Measurements from ENCODE around the gene RHPN2.
"Not testable (repeated sequence)": the region's sequence is repeated elsewhere in the genome, so short reads cannot be mapped to it uniquely, and the experiment has no call there.

RHPN2 gene

GRCh38 chr19:33047422-33047821, 17.3 kb downstream of the RHPN2 start:
- H3K4me3 ChIP-seq (ENCODE audit: low read length): no peak overlapping the region
- H3K36me3 ChIP-seq (ENCODE audit: control insufficient read depth, insufficient read depth, low read length): no peaks in the 10 kb centered on the region
- no peak overlapping the region for H3K27ac ChIP-seq (ENCODE audit: low read length)
- no CpG with 5 or more reads among the region's 8 CpGs for WGBS (ENCODE audit: insufficient coverage, insufficient read length)
- no peaks in the 10 kb centered on the region for H3K27me3 ChIP-seq (ENCODE audit: control insufficient read depth, insufficient read depth, low read length)
- no peak for DNase-seq (ENCODE audit: low read depth, low spot score)
- no peaks in the 10 kb centered on the region for H3K9me3 ChIP-seq (ENCODE audit: control insufficient read depth, insufficient read depth, low read length)
- peaks cover 3% of the 10 kb centered on the region; the same call in 1 of the 2 replicates for H3K4me1 ChIP-seq (ENCODE audit: control insufficient read depth, insufficient read depth, low read length)

GRCh38 chr19:33041828-33042160, 22.9 kb downstream of the RHPN2 start:
- not testable (repeated sequence) for H3K27me3 ChIP-seq (ENCODE audit: control insufficient read depth, insufficient read depth, low read length); H3K36me3 ChIP-seq (ENCODE audit: control insufficient read depth, insufficient read depth, low read length); H3K27ac ChIP-seq (ENCODE audit: low read length); H3K9me3 ChIP-seq (ENCODE audit: control insufficient read depth, insufficient read depth, low read length); DNase-seq (ENCODE audit: low read depth, low spot score); H3K4me3 ChIP-seq (ENCODE audit: low read length); H3K4me1 ChIP-seq (ENCODE audit: control insufficient read depth, insufficient read depth, low read length)
- no CpG with 5 or more reads among the region's 3 CpGs for WGBS (ENCODE audit: insufficient coverage, insufficient read length)

DNA sequence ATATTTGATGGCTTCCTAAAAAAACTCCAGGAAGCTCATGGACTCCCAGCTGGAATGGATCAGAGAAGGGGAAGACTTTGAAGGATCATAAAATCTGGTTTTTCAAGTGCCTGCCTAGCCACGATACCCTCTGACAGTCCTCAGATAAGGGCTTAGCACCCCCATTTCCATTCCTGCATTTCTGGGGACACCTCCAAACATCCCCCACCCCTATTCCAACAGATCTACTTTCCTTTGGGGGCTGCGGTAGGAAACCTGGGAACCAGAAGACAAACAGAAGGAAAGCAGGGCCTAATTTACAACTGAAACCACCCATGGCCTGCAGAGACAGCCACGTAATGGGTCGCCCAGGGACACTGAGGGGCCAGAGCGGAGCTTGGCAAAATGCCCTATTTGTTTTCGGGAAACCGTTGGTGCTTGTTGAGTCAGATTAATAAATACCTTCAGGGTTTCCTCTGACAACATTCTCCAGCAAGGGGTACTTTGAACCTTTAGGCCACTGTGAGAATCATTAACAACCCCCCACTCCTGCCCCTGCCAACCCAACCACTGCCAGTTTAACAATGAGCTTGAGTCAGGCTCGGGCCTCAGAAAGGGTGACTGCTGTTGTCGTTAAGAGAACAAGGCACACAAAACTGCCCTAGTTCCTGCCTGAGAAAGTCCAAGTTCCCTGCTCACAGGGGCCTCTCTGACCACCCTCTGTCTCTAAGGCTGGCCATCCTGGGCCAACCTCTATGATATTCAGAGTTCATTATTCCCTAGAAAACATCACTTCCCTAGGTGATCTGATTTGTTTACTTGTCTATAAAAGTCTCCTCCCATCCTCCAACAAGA, 23.5 kb downstream of the RHPN2 start:
- Histone ChIP-seq H3K4me1 (ENCODE audit: control insufficient read depth, insufficient read depth, low read length) (no peaks in the 10 kb centered on the region; the same call in 1 of the 2 replicates), H3K27ac (ENCODE audit: low read length) (no peak overlapping the region), H3K27me3 (ENCODE audit: control insufficient read depth, insufficient read depth, low read length) (no peaks in the 10 kb centered on the region), H3K9me3 (ENCODE audit: control insufficient read depth, insufficient read depth, low read length) (no peaks in the 10 kb centered on the region), H3K36me3 (ENCODE audit: control insufficient read depth, insufficient read depth, low read length) (no peaks in the 10 kb centered on the region), H3K4me3 (ENCODE audit: low read length) (no peak overlapping the region)
- no CpG with 5 or more reads among the region's 9 CpGs for WGBS (ENCODE audit: insufficient coverage, insufficient read length)
- DNase-seq (ENCODE audit: low read depth, low spot score): no peak

- Histone ChIP-seq H3K9me3 (ENCODE audit: control insufficient read depth, insufficient read depth, low read length) (no peaks in the 10 kb centered on the region), H3K36me3 (ENCODE audit: control insufficient read depth, insufficient read depth, low read length) (no peaks in the 10 kb centered on the region), H3K4me1 (ENCODE audit: control insufficient read depth, insufficient read depth, low read length) (no peaks in the 10 kb centered on the region; the same call in 1 of the 2 replicates), H3K4me3 (ENCODE audit: low read length) (no peak overlapping the region), H3K27me3 (ENCODE audit: control insufficient read depth, insufficient read depth, low read length) (no peaks in the 10 kb centered on the region), H3K27ac (ENCODE audit: low read length) (no peak overlapping the region)
- WGBS (ENCODE audit: insufficient coverage, insufficient read length): no CpG with 5 or more reads among the region's 1 CpG
- no peak for DNase-seq (ENCODE audit: low read depth, low spot score)
These were observed 24.9 kb downstream of the RHPN2 start for GRCh38 chr19:33039815-33040214.

DNA sequence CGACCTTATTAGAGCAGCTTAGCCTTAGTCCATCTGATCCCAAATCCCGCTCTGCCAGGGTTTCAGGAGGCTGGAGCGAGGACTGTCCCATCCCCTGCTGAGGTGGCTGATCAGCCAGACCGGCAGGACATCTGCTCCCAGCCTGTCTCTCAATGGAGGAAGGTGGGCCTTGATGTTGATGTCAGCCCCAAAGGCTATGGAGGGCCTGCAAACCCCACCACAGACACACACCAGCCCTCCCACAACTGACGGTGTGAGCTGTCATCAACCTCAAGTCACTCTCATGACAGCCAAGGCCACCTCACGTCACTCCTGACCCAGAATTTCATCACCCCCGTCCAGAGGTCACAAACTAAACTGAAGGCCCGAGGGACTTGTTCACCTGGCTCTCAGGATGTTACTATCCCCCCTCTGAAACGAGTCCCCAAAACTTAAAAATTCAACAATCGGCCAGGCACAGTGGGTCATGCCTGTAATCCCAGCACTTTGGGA, 25.5 kb downstream of the RHPN2 start:
- H3K4me3 ChIP-seq (ENCODE audit: low read length): no peak overlapping the region
- no CpG with 5 or more reads among the region's 10 CpGs for WGBS (ENCODE audit: insufficient coverage, insufficient read length)
- H3K27me3 ChIP-seq (ENCODE audit: control insufficient read depth, insufficient read depth, low read length): no peaks in the 10 kb centered on the region
- H3K27ac ChIP-seq (ENCODE audit: low read length): no peak overlapping the region
- no peak for DNase-seq (ENCODE audit: low read depth, low spot score)
- no peaks in the 10 kb centered on the region for H3K36me3 ChIP-seq (ENCODE audit: control insufficient read depth, insufficient read depth, low read length)
- no peaks in the 10 kb centered on the region; the same call in 1 of the 2 replicates for H3K4me1 ChIP-seq (ENCODE audit: control insufficient read depth, insufficient read depth, low read length)
- no peaks in the 10 kb centered on the region for H3K9me3 ChIP-seq (ENCODE audit: control insufficient read depth, insufficient read depth, low read length)

DNA sequence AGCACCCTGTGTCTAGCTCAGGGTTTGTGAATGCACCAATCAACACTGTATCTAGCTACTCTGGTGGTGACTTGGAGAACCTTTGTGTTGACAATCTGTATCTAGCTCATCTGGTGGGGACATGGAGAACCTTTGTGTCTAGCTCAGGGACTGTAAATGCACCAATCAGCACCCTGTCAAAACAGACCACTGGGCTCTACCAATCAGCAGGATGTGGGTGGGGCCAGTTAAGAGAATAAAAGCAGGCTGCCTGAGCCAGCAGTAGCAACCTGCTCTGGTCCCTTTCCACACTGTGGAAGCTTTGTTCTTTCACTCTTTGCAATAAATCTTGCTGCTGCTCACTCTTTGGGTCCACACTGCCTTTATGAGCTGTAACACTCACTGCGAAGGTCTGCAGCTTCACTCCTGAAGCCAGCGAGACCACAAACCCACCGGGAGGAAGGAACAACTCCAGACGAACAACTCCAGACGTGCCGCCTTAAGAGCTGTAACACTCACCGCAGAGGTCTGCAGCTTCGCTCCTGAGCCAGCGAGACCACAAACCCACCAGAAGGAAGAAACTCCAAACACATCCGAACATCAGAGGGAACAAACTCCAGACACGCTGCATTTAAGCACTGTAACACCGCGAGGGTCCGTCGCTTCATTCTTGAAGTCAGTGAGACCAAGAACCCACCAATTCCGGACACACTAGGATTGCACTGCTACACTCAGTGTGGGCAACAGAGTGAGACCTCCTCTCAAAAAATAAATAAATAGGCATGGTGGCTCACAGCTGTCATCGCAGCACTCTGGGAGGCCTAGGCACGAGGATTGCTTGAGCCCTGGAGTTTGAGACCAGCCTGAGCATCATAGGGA, 27.3 kb downstream of the RHPN2 start:
- not testable (repeated sequence) for H3K9me3 ChIP-seq (ENCODE audit: control insufficient read depth, insufficient read depth, low read length); H3K4me1 ChIP-seq (ENCODE audit: control insufficient read depth, insufficient read depth, low read length); H3K4me3 ChIP-seq (ENCODE audit: low read length); H3K27ac ChIP-seq (ENCODE audit: low read length); H3K27me3 ChIP-seq (ENCODE audit: control insufficient read depth, insufficient read depth, low read length); H3K36me3 ChIP-seq (ENCODE audit: control insufficient read depth, insufficient read depth, low read length); DNase-seq (ENCODE audit: low read depth, low spot score)
- WGBS (ENCODE audit: insufficient coverage, insufficient read length): no CpG with 5 or more reads among the region's 18 CpGs

- not testable (repeated sequence) for H3K27ac ChIP-seq (ENCODE audit: low read length); H3K4me1 ChIP-seq (ENCODE audit: control insufficient read depth, insufficient read depth, low read length); H3K9me3 ChIP-seq (ENCODE audit: control insufficient read depth, insufficient read depth, low read length); DNase-seq (ENCODE audit: low read depth, low spot score); H3K4me3 ChIP-seq (ENCODE audit: low read length); H3K27me3 ChIP-seq (ENCODE audit: control insufficient read depth, insufficient read depth, low read length); H3K36me3 ChIP-seq (ENCODE audit: control insufficient read depth, insufficient read depth, low read length)
- WGBS (ENCODE audit: insufficient coverage, insufficient read length): no CpG with 5 or more reads among the region's 45 CpGs
These were observed 28.1 kb downstream of the RHPN2 start for GRCh38 chr19:33036370-33037167.

- Histone ChIP-seq H3K27ac (ENCODE audit: low read length) (no peak overlapping the region), H3K4me1 (ENCODE audit: control insufficient read depth, insufficient read depth, low read length) (no peaks in the 10 kb centered on the region; the same call in 1 of the 2 replicates), H3K36me3 (ENCODE audit: control insufficient read depth, insufficient read depth, low read length) (no peaks in the 10 kb centered on the region), H3K27me3 (ENCODE audit: control insufficient read depth, insufficient read depth, low read length) (no peaks in the 10 kb centered on the region), H3K4me3 (ENCODE audit: low read length) (no peak overlapping the region), H3K9me3 (ENCODE audit: control insufficient read depth, insufficient read depth, low read length) (no peaks in the 10 kb centered on the region)
- WGBS (ENCODE audit: insufficient coverage, insufficient read length): no CpG with 5 or more reads among the region's 10 CpGs
- no peak for DNase-seq (ENCODE audit: low read depth, low spot score)
These were observed 29.2 kb downstream of the RHPN2 start for GRCh38 chr19:33035461-33035860.

- Histone ChIP-seq H3K27me3 (ENCODE audit: control insufficient read depth, insufficient read depth, low read length) (no peaks in the 10 kb centered on the region), H3K9me3 (ENCODE audit: control insufficient read depth, insufficient read depth, low read length) (0 out of 2 replicates have a peak, but pooled peaks cover 1% of the 10 kb centered on the region), H3K4me3 (ENCODE audit: low read length) (no peak overlapping the region), H3K27ac (ENCODE audit: low read length) (no peak overlapping the region), H3K4me1 (ENCODE audit: control insufficient read depth, insufficient read depth, low read length) (no peaks in the 10 kb centered on the region), H3K36me3 (ENCODE audit: control insufficient read depth, insufficient read depth, low read length) (no peaks in the 10 kb centered on the region)
- WGBS (ENCODE audit: insufficient coverage, insufficient read length): no CpG with 5 or more reads among the region's 8 CpGs
- no peak for DNase-seq (ENCODE audit: low read depth, low spot score)
These were observed 32.4 kb downstream of the RHPN2 start for GRCh38 chr19:33032218-33032781.

Data from iPS DF 6.9 (cell line).